Stimulated activated CD8-positive, alpha-beta memory T cell treated with anti-CD3 and anti-CD28 coated beads, Interleukin-12 subunit alpha, Interleukin-12 subunit beta, amount 100 ng/mL, for 4 hours (primary cell): Measurements from ENCODE around the gene CD163.
"Not testable (repeated sequence)": the region's sequence is repeated elsewhere in the genome, so short reads cannot be mapped to it uniquely, and the experiment has no call there.

Source experiments
- DNase-seq: peaks from one replicate; pipeline ENCODE4 v3.0.0-alpha.2; 2020; ENCODE audit warnings: low read depth

CD163 gene

DNA sequence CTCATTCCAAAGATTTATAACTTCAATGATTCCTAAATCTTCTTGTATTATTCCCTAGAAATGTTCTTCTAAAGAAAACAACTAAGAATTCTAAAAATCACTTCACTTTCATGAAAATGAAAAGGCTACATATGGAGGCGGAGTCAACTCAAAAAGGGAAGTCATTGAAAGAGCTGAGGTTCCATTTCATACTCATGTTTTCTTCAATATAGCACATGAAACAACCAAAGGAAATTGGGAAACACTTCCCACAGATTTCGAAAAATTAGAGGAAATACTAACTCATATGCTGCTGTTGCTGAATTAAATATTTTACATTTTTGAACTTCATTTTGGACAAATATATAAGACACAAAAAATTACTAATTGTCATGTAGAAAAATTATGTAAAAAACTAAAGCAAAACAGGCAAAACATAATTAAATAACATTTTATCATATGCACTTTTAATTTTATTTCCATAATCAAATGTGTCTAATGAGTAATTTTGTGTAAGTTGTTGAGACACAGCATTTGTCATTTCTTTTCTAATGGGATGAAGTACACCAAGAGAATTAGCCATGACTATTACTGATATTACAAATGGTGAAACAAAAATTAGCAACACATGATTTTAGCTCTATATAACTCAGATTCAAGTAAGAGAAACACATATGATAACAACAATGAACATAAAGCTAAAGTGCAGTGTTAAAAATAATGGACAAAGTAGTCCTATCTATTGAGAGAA, at the start of gene CD163:
Gene CD163 (minus strand): TSS at position 92 of the 730 bp plus-strand sequence. CDS start 87 bp downstream, at position 5.
- no peak for DNase-seq

DNA sequence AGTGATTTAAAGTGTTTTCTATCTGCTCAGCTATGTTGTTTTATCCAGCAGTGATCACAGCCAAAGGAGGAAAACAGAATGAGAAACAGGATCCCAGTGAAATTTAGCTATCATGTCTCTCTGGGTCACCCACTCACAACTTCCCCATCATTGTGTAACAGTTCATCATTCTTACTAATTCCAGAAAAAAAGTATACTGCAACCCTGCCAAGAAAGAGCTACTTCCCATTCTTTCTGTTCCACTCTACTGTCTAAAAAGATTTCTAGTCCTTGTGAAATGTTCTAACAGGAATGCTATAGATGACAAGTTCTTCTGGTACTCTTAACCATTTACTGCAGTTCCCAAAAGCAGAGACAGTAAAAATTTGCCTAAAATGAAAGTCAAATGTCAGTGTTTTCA, 39.2 kb upstream of the CD163 start:
- no peak for DNase-seq

GRCh38 chr12:7542046-7542445, 38.5 kb upstream of the CD163 start:
- DNase-seq = no peak

DNA sequence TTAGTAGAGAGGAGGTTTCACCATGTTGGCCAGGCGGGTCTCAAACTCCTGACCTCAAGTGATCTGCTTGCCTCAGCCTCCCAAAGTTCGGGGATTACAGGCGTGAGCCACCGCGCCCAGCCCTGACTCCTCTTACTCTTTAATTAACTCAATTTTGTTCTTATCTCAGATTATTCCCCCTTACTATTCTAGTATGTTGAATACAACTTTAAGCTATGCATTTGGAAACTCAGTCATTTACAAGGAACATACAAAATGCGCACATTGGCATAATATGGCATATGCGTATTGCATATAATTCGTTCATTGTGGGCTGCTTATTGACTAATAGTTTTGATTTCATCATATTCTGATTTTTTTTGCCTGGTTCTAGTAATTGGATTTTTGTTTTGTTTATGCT, 10.8 kb upstream of the CD163 start:
- no peak for DNase-seq

DNA sequence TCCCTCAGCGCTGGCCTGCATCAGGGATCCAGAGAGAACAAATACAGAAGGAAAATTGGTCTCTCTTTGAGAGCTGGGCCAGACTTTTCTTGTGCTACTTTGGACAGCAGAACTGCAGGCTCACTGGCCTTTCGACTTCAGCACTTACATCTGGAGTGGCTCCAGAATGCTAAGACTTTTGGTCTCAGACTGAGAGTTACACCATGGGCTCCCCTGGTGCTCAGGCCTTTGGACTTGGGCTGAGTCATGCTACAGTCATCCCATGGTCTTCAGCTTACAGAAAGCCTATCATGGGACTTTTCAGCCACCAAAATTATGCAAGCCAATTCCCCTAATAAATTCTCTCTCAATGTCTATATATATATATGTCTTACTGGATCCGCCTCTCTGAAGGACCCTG, 9.0 kb upstream of the CD163 start:
- no peak for DNase-seq

DNA sequence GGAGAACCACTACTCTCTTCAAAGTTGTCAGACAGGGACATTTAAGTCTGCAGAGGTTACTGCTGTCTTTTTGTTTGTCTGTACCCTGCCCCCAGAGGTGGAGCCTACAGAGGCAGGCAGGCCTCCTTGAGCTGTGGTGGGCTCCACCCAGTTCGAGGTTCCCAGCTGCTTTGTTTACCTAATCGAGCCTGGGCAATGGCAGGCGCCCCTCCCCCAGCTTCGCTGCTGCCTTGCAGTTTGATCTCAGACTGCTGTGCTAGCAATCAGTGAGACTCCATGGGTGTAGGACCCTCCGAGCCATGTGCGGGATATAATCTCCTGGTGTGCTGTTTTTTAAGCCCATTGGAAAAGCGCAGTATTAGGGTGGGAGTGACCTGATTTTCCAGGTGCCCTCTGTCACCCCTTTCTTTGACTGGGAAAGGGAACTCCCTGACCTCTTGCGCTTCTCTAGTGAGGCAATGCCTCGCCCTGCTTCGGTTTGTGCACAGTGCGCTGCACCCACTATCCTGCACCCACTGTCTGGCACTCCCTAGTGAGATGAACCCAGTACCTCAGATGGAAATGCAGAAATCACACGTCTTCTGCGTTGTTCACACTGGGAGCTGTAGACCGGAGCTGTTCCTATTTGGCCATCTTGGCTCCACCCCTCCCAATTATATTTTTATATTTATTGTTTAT, 6.4 kb upstream of the CD163 start:
- DNase-seq = not testable (repeated sequence)

GRCh38 chr12:7502612-7503011, 965 bp downstream of the CD163 start:
- no peak for DNase-seq

DNA sequence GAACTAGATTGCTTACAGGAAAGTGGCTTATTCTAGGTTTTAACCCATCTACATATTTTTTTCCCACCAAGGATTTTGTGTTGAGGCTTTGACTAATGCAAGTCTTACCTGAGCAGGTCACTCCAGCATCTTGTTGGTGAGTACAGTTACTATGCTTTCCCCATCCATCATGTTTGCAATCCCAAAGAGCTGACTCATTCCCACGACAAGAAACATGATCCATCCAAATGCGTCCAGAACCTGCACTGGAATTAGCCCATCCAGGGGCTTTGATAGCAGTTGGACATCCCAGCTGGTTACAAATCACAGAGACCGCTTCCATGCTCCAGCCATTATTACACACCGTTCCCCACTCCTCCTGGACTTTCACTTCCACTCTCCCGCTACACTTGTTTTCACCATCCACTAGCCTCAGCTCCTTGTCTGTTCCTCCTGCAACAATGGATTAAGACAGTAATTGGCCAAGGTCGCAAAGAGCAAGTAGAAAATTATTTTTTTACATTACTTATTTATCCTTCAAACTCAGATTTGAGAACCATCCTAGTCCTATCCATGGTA, 2.5 kb downstream of the CD163 start:
- no peak for DNase-seq

DNA sequence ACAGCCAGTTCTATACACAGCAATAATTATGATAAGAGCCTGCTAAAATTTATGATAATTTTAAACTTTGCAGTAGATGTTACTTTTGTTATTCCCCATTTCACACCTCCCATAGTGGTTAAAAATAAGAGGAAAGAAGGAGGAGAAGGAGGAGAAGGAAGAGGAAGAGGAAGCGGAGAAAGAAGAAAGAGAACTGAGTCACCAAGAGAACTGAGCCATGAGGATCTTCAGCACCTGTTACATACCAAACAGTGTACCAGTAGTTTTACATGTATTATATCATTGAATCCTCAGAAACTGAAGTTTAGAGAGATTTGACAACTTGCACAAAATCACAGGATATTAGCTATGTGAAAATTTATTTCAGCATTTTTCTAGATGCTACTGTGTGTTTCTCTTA, 3.9 kb downstream of the CD163 start:
- no peak for DNase-seq

- no peak for DNase-seq
Measured at GRCh38 chr12:7498809-7499208, 4.8 kb downstream of the CD163 start.

- DNase-seq = no peak
Measured at GRCh38 chr12:7497661-7498060, 5.9 kb downstream of the CD163 start.

DNA sequence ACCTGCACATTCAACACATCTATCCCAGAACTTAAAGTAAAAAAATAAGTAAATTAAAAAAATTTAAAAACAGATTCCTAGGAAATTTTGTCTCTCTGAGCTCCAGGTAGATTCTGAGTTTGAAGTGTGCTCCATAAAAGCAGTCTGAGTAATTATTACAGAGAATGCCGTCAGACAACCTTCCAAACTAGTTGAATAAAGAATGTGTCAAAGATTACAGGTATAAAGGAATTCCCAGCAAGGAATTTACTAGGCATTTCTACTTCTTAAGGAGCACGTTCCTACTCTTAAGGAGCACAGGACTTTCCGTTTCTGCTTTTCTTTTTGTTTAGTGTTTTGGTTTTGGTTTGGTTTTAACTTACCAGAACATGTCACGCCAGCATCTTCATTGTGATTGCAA, 7.1 kb downstream of the CD163 start:
- DNase-seq = no peak

- no peak for DNase-seq
Measured at GRCh38 chr12:7495136-7495535, 8.4 kb downstream of the CD163 start.

- DNase-seq = no peak
Measured at GRCh38 chr12:7493006-7493405, 10.6 kb downstream of the CD163 start.

- DNase-seq = no peak
Measured at GRCh38 chr12:7486512-7486911, 17.1 kb downstream of the CD163 start.

- DNase-seq = no peak
Measured at GRCh38 chr12:7485095-7485494, 18.5 kb downstream of the CD163 start.

- DNase-seq = no peak
Measured at GRCh38 chr12:7483343-7483742, 20.2 kb downstream of the CD163 start.

- no peak for DNase-seq
Measured at GRCh38 chr12:7479771-7480170, 23.8 kb downstream of the CD163 start.

- no peak for DNase-seq
Measured at GRCh38 chr12:7472060-7472459, 31.5 kb downstream of the CD163 start.

DNA sequence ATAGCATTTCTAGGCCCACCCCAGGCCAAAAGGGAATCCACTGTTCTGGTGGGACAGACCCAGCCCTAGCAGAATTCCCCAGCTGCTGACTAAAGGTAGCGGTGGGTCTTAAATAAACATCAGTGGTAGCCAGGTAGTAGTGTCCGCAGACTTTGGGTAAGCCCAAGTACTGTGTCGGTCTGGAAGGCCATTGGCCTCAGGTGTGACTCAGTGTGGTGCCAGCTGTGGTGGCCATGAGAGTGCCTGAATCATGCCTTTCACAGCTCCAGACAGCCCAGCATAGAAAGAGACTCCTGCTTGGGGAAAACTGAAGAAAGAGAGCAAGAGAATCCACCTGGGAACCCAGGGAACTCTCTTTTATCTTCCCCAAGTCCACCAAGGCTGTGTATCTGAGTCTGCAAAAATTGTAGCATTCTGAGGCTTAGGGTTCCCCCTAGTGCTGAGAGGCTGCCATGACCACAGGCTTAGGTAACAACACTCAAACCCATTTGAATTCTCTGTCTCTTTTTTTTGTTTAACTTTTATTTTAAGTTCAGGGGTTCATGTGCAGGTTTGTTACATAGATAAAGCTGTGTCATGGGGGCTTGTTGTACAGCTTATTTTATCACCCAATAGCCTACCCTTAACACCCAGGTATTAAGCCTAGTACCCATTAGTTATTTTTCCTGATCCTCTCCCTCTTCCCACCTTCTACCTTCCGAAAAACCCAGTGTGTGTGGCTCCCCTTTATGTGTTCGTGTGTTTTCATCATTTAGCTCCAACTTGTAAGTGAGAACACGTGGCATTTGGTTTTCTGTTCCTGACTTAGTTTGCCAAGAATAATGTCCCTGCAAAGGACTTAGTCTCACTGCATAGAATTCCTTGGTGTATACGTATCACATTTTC, 43.0 kb downstream of the CD163 start:
- peak; percentile 12 for DNase-seq

- DNase-seq = no peak
Measured at GRCh38 chr12:7459973-7460372, 43.6 kb downstream of the CD163 start.

GRCh38 chr12:7451756-7452155, 51.8 kb downstream of the CD163 start:
- DNase-seq = no peak
